GM10266 (cell line): ENCODE data around the gene FANCC.
A peak's percentile ranks its signal among the peaks of the same experiment; 100 is the strongest.
"Not testable (repeated sequence)": the region's sequence is repeated elsewhere in the genome, so short reads cannot be mapped to it uniquely, and the experiment has no call there.

Experiments
- DNase-seq: peaks from one replicate; pipeline ENCODE4 v3.0.0; 2012; ENCODE audit errors: extremely low spot score
- CTCF ChIP-seq: IDR thresholded peaks from 2 replicates; pipeline ENCODE4 v1.5.1; 2012; ENCODE audit warnings: mild to moderate bottlenecking, low read depth; ENCODE audit not compliant: control insufficient read depth, insufficient read depth; ENCODE audit errors: missing control alignments

Gene FANCC

GRCh38 chr9:95270790-95271189 is 46.7 kb downstream of the FANCC start:
- no peak for TF ChIP-seq CTCF
- no peak for DNase-seq

GRCh38 chr9:95269803-95270773 is 47.4 kb downstream of the FANCC start:
- not testable (repeated sequence) for DNase-seq

GRCh38 chr9:95268681-95269080 is 48.8 kb downstream of the FANCC start:
- DNase-seq: no peak
- peak; percentile 41 for TF ChIP-seq CTCF

- TF ChIP-seq CTCF: no peak
- DNase-seq: no peak
Measured at GRCh38 chr9:95266649-95267048, 50.9 kb downstream of the FANCC start.

- TF ChIP-seq CTCF: no peak
- DNase-seq: no peak
Measured at GRCh38 chr9:95265960-95266359, 51.5 kb downstream of the FANCC start.

GRCh38 chr9:95264954-95265615 is 52.4 kb downstream of the FANCC start:
- DNase-seq: no peak
- peak; percentile 11 for TF ChIP-seq CTCF

- DNase-seq: no peak
- TF ChIP-seq CTCF: no peak
Measured at GRCh38 chr9:95261890-95262289, 55.6 kb downstream of the FANCC start.
